Stomach (tissue), 9 donors: ENCODE data around the gene EPHB4. TPM values are rescaled to one million over a fixed set of nuclear protein-coding genes. Genes with fewer than 3 reads are reported as not detected.

ENCODE experiments used
- DNase-seq, 2 donors: peaks; one replicate each; pipeline versions ENCODE4 v3.0.0 to v3.0.0-alpha.2; 2013 to 2019
- H3K27ac ChIP-seq, 5 donors: fragments of 200-600 bp in 4 of 5; sonication (generic) in 4 of 5; one replicate each; pipeline ENCODE4 v1.5.1; 2013 to 2019; ENCODE audit warnings: mild to moderate bottlenecking in 1 of 5, moderate library complexity in 1 of 5
- H3K27me3 ChIP-seq, 3 donors: fragments of 200-600 bp; sonication (generic); one replicate each; pipeline ENCODE4 v1.5.1; 2017 to 2019; ENCODE audit warnings: mixed run types in 1 of 3
- H3K36me3 ChIP-seq, 4 donors: fragments of 200-600 bp; sonication (generic); 1 replicate in 3 of 4; 2 replicates in 1 of 4; pipeline ENCODE4 v1.5.1; 2016 to 2019
- H3K4me1 ChIP-seq, 4 donors: fragments of 200-600 bp; sonication (generic); one replicate each; pipeline ENCODE4 v1.5.1; 2016 to 2019
- H3K4me3 ChIP-seq, 4 donors: fragments of 200-600 bp; sonication (generic) in 3 of 4; one replicate each; pipeline ENCODE4 v1.5.1; 2016 to 2019; ENCODE audit warnings: mild to moderate bottlenecking in 1 of 4
- H3K9me3 ChIP-seq, 4 donors: fragments of 200-600 bp; sonication (generic); one replicate each; pipeline ENCODE4 v1.5.1; 2016 to 2019
- CTCF ChIP-seq, 7 experiments: fragments of 450-650 bp in 4 of 7; fragments of 200-600 bp in 3 of 7; sonication (generic) in 3 of 7; IDR thresholded peaks; one replicate each; pipeline ENCODE4 v1.5.1; 2016 to 2019; ENCODE audit warnings: antibody characterized with exemption in 7 of 7, control low read depth in 2 of 7, mild to moderate bottlenecking in 1 of 7
- EP300 ChIP-seq: sonication (generic); formaldehyde crosslinking; IDR thresholded peaks from one replicate; pipeline ENCODE4 v1.6.1; 2017; ENCODE audit warnings: antibody characterized with exemption
- POLR2A ChIP-seq, 4 donors: fragments of 450-650 bp; IDR thresholded peaks; one replicate each; pipeline ENCODE4 v1.6.1; 2016; ENCODE audit warnings: antibody characterized with exemption in 4 of 4, control low read depth in 2 of 4, mild to moderate bottlenecking in 1 of 4, moderate library complexity in 1 of 4
- POLR2AphosphoS5 ChIP-seq, 3 donors: sonication (generic); formaldehyde crosslinking; IDR thresholded peaks; one replicate each; pipeline ENCODE4 v1.6.1; 2016; ENCODE audit warnings: antibody characterized with exemption in 3 of 3
- WGBS, 5 donors: extraction: QIAGEN DNeasy Blood & Tissue Kit in 3 of 5; methylation state at CpG; one replicate each; pipeline versions ENCODE4 v1.1.5 to v1.1.7; 2013 to 2018; 5-methylcytosine and 5-hydroxymethylcytosine counted together
- intact Hi-C: fragments of 100-400 bp; cut with DNase I; formaldehyde crosslinking; loops from one replicate; pipeline ENCODE4 v1.15.1; 2023; ENCODE audit warnings: low total_unique reads
- polyA plus RNA-seq, 3 donors: library from polyadenylated mRNA; stranded (reverse); fragments of 200-250 nt; gene quantifications; one replicate each; pipeline ENCODE4 v1.2.3, GENCODE V29; 2013
- total RNA-seq, 5 donors: library from RNA; depleted of rRNA; stranded (reverse); fragments of >200 nt; gene quantifications; one replicate each; pipeline versions ENCODE4 v1.1.0 to v1.2.3, GENCODE V29; 2014 to 2016
- donor health status: healthy with polysubstance abuse.
- donor health status: Bipolar disorder and iron deficiency.
- donor health status: healthy.

EPHB4 gene
- total and polyA plus RNA-seq, 8 donors: 7.3 to 128 (median 33.0) TPM

GRCh38 chr7:100773491-100773890 is 53.8 kb downstream of the EPHB4 start:
- no peak for TF ChIP-seq POLR2A (IDR thresholded peaks at IDR 0.05)
- no peak for TF ChIP-seq EP300
- no peak for TF ChIP-seq CTCF (IDR thresholded peaks at IDR 0.05)
- TF ChIP-seq POLR2AphosphoS5 (IDR thresholded peaks at IDR 0.05): no peak
- Histone ChIP-seq H3K4me3 (no peak overlapping the region), H3K36me3 (no peaks in the 10 kb centered on the region), H3K4me1 (no peaks in the 10 kb centered on the region), H3K27ac (no peak overlapping the region), H3K27me3 (peaks cover 0 to 43% (median 6%) of the 10 kb centered on the region in 3 donors), H3K9me3 (no peaks in the 10 kb centered on the region)
- intact Hi-C loops: no loop called here
- 70 to 83% (median 74%) methylated on average over 3 to 9 of the region's 9 CpGs for WGBS, 5 donors
- DNase-seq: no peak

GRCh38 chr7:100768784-100769183 is 58.5 kb downstream of the EPHB4 start:
- DNase-seq: no peak
- TF ChIP-seq POLR2AphosphoS5 (IDR thresholded peaks at IDR 0.05) (no peak), CTCF (IDR thresholded peaks at IDR 0.05) (no peak)
- intact Hi-C loops: no loop called here

GRCh38 chr7:100765250-100765649 is 62.1 kb downstream of the EPHB4 start:
- intact Hi-C loops: no loop called here
- TF ChIP-seq POLR2A (IDR thresholded peaks at IDR 0.05): no peak
- no peak for TF ChIP-seq EP300
- no peak for TF ChIP-seq POLR2AphosphoS5 (IDR thresholded peaks at IDR 0.05)
- no peak for TF ChIP-seq CTCF (IDR thresholded peaks at IDR 0.05)

More at GRCh38 chr7:100768784-100769183, 58.5 kb downstream of the EPHB4 start:
- no peak overlapping the region for H3K4me3 ChIP-seq
- H3K9me3 ChIP-seq: no peaks in the 10 kb centered on the region
- no peak overlapping the region for H3K27ac ChIP-seq
- H3K4me1 ChIP-seq: no peaks in the 10 kb centered on the region
- H3K36me3 ChIP-seq: no peaks in the 10 kb centered on the region
- peaks cover 0 to 13% (median 0%) of the 10 kb centered on the region in 3 donors for H3K27me3 ChIP-seq
- 79 to 85% (median 82%) methylated on average over 7 of the region's 7 CpGs for WGBS, 5 donors

GRCh38 chr7:100764841-100765240 is 62.5 kb downstream of the EPHB4 start:
- Histone ChIP-seq H3K4me1 (no peaks in the 10 kb centered on the region), H3K4me3 (no peak overlapping the region), H3K36me3 (no peaks in the 10 kb centered on the region), H3K9me3 (no peaks in the 10 kb centered on the region), H3K27me3 (peaks cover 0 to 18% (median 0%) of the 10 kb centered on the region in 3 donors), H3K27ac (no peak overlapping the region)
- 73 to 83% (median 81%) methylated on average over 4 to 10 of the region's 10 CpGs for WGBS, 5 donors
- no peak for TF ChIP-seq CTCF (IDR thresholded peaks at IDR 0.05)
- TF ChIP-seq POLR2AphosphoS5 (IDR thresholded peaks at IDR 0.05): no peak
- no peak for TF ChIP-seq EP300
- TF ChIP-seq POLR2A (IDR thresholded peaks at IDR 0.05): no peak
- intact Hi-C loops: no loop called here
- no peak for DNase-seq

More at GRCh38 chr7:100765250-100765649, 62.1 kb downstream of the EPHB4 start:
- Histone ChIP-seq H3K4me3 (no peak overlapping the region), H3K4me1 (no peaks in the 10 kb centered on the region), H3K9me3 (no peaks in the 10 kb centered on the region), H3K36me3 (no peaks in the 10 kb centered on the region), H3K27ac (no peak overlapping the region), H3K27me3 (peaks cover 0 to 18% (median 0%) of the 10 kb centered on the region in 3 donors)
- no peak for DNase-seq
- 78 to 83% (median 80%) methylated on average over 16 of the region's 16 CpGs for WGBS, 5 donors
